ENCODE data around the gene SSTR5. TPM values are rescaled to one million over a fixed set of nuclear protein-coding genes. Genes with fewer than 3 reads are reported as not detected.

Gene SSTR5
- total RNA-seq, 1 experiment from 2014 or later: not detected

- BruUV-seq (replicated peaks): no TSS peak
- POLR2A ChIA-PET (ENCODE audit: unreplicated experiment): no interaction called here
- H3K9me3 ChIP-seq (ENCODE audit: insufficient read depth, low read depth): no peaks in the 10 kb centered on the region; the same call in 1 of the 2 replicates
- no peak for DNase-seq
- peaks cover 54% of the 10 kb centered on the region for H3K27me3 ChIP-seq (ENCODE audit: insufficient read depth, low read depth)
- CTCF ChIA-PET: no interaction called here
- H3K4me2 ChIP-seq: no peak overlapping the region
- H3K4me3 ChIP-seq: no peak overlapping the region
- no peak for TF ChIP-seq CTCF (conservative IDR thresholded peaks at IDR 0.05)
- no peak for TF ChIP-seq EZH2 (IDR thresholded peaks at IDR 0.05; ENCODE audit: low read depth)
- no peaks in the 10 kb centered on the region for H3K4me1 ChIP-seq (replicated peaks; ENCODE audit: insufficient read depth)
- H3K27ac ChIP-seq: no peak overlapping the region
- H3K79me2 ChIP-seq (ENCODE audit: low read depth): no peaks in the 10 kb centered on the region
- H4K20me1 ChIP-seq (ENCODE audit: insufficient read depth): no peaks in the 10 kb centered on the region
- H3K9me2 ChIP-seq (ENCODE audit: insufficient read depth): no peaks in the 10 kb centered on the region
- H2AFZ ChIP-seq: no peak overlapping the region
- H3K36me3 ChIP-seq (ENCODE audit: low read depth): no peaks in the 10 kb centered on the region
- intact Hi-C loops (cut with micrococcal nuclease; ENCODE audit: unreplicated experiment): loop anchor here (2.0 kb wide), 2 partner anchors 239 to 341 kb away; no protein-coding TSS in a partner anchor
- H3F3A ChIP-seq (ENCODE audit: insufficient read depth, low read depth): no peaks in the 10 kb centered on the region
Measured at GRCh38 chr16:1053700-1054368, 18.7 kb upstream of the SSTR5 start.

- H3K36me3 ChIP-seq (ENCODE audit: low read depth): no peaks in the 10 kb centered on the region
- no peak overlapping the region for H3K4me2 ChIP-seq
- no peaks in the 10 kb centered on the region for H4K20me1 ChIP-seq (ENCODE audit: insufficient read depth)
- intact Hi-C loops (cut with micrococcal nuclease; ENCODE audit: unreplicated experiment): loop anchor here (2.0 to 5.0 kb wide), 3 partner anchors 163 to 342 kb away; no protein-coding TSS in a partner anchor
- CTCF ChIA-PET: no interaction called here
- TF ChIP-seq CTCF (conservative IDR thresholded peaks at IDR 0.05) (peak; percentile 90), EZH2 (IDR thresholded peaks at IDR 0.05; ENCODE audit: low read depth) (no peak)
- BruUV-seq (replicated peaks): no TSS peak
- no peak overlapping the region for H2AFZ ChIP-seq
- DNase-seq: peak in 1 of 2 experiments; percentile 69
- H3K27me3 ChIP-seq (ENCODE audit: insufficient read depth, low read depth): peaks cover 54% of the 10 kb centered on the region
- H3F3A ChIP-seq (ENCODE audit: insufficient read depth, low read depth): no peaks in the 10 kb centered on the region
- no peaks in the 10 kb centered on the region for H3K79me2 ChIP-seq (ENCODE audit: low read depth)
- no peaks in the 10 kb centered on the region; the same call in 1 of the 2 replicates for H3K9me3 ChIP-seq (ENCODE audit: insufficient read depth, low read depth)
- H3K27ac ChIP-seq: no peak overlapping the region
- no peak overlapping the region for H3K4me3 ChIP-seq
- no peaks in the 10 kb centered on the region for H3K4me1 ChIP-seq (replicated peaks; ENCODE audit: insufficient read depth)
- POLR2A ChIA-PET (ENCODE audit: unreplicated experiment): no interaction called here
- H3K9me2 ChIP-seq (ENCODE audit: insufficient read depth): no peaks in the 10 kb centered on the region
Measured at GRCh38 chr16:1054660-1055556, 17.6 kb upstream of the SSTR5 start.

DNA sequence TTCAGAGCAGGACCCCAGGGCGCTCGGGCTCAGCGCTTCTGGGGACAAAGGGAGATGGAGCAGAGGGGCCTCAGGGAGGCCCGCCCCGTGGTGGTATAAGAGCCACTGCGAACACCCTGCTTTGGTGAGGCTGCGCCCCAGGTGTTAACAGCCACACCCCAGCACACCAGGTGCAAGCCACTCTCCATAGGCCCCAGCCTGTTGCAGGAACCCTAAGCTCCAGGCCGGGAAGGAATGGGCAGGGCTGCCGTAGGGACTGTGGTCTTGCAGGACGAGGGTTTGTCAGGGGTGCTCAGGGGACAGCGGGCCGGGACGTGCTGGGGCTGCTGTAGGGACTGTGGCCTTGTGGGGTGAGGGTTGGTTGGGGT lies 17.0 kb upstream of the SSTR5 start:
- intact Hi-C loops (cut with micrococcal nuclease; ENCODE audit: unreplicated experiment): loop anchor here (2.0 to 5.0 kb wide), 3 partner anchors 163 to 343 kb away; no protein-coding TSS in a partner anchor
- Histone ChIP-seq H3K27me3 (ENCODE audit: insufficient read depth, low read depth) (peaks cover 52% of the 10 kb centered on the region), H3K9me2 (ENCODE audit: insufficient read depth) (no peaks in the 10 kb centered on the region), H3K36me3 (ENCODE audit: low read depth) (no peaks in the 10 kb centered on the region), H3F3A (ENCODE audit: insufficient read depth, low read depth) (no peaks in the 10 kb centered on the region), H3K79me2 (ENCODE audit: low read depth) (no peaks in the 10 kb centered on the region), H2AFZ (no peak overlapping the region), H3K9me3 (ENCODE audit: insufficient read depth, low read depth) (no peaks in the 10 kb centered on the region; the same call in 1 of the 2 replicates), H4K20me1 (ENCODE audit: insufficient read depth) (no peaks in the 10 kb centered on the region), H3K4me3 (no peak overlapping the region), H3K27ac (no peak overlapping the region), H3K4me1 (replicated peaks; ENCODE audit: insufficient read depth) (no peaks in the 10 kb centered on the region), H3K4me2 (no peak overlapping the region)
- no TSS peak for BruUV-seq (replicated peaks)
- no peak for DNase-seq
- POLR2A ChIA-PET (ENCODE audit: unreplicated experiment): no interaction called here
- TF ChIP-seq EZH2 (IDR thresholded peaks at IDR 0.05; ENCODE audit: low read depth): no peak
- no peak for TF ChIP-seq CTCF (conservative IDR thresholded peaks at IDR 0.05)
- CTCF ChIA-PET: no interaction called here
